RWPE1 (cell line): ENCODE results near the gene RHEB.

Experiments
- CTCF ChIA-PET: fragments of 350-600 bp; sonication (Branson Sonifier 250); formaldehyde crosslinking; extraction: SDS; loops from one replicate; lab custom pipeline; 2021; lab: Yijun Ruan, JAX
- POLR2A ChIA-PET: fragments of 400-600 bp; formaldehyde crosslinking; extraction: SDS; loops from one replicate; lab custom pipeline; 2020; ENCODE audit warnings: antibody characterized with exemption; ENCODE audit not compliant: low non-redundant PET; lab: Yijun Ruan, JAX
- DNase-seq: peaks from one replicate; pipeline ENCODE4 v3.0.0; 2012; ENCODE audit warnings: low spot score
- H3K27ac ChIP-seq: fragments of 450-650 bp; 2 replicates; pipeline ENCODE4 v1.5.1; 2017
- CTCF ChIP-seq: fragments of 450-650 bp; conservative IDR thresholded peaks from 2 replicates; pipeline ENCODE4 v1.5.1; 2017; ENCODE audit warnings: low read depth, mild to moderate bottlenecking

RHEB gene

GRCh38 chr7:151429560-151430331, 89.9 kb downstream of the RHEB start:
- no peak overlapping the region for H3K27ac ChIP-seq
- CTCF ChIA-PET: no interaction called here

GRCh38 chr7:151429237-151429559, 90.5 kb downstream of the RHEB start:
- no peak overlapping the region for H3K27ac ChIP-seq
- DNase-seq: no peak
- POLR2A ChIA-PET: no interaction called here
- CTCF ChIA-PET: no interaction called here
- no peak for TF ChIP-seq CTCF

More at GRCh38 chr7:151429560-151430331, 89.9 kb downstream of the RHEB start:
- POLR2A ChIA-PET: no interaction called here
- TF ChIP-seq CTCF: no peak
- DNase-seq: no peak

GRCh38 chr7:151428378-151429236, 91.1 kb downstream of the RHEB start:
- H3K27ac ChIP-seq: no peak overlapping the region
- ChIA-PET POLR2A (no interaction called here), CTCF (no interaction called here)
- DNase-seq: no peak
- TF ChIP-seq CTCF: no peak

- ChIA-PET POLR2A (no interaction called here), CTCF (no interaction called here)
- H3K27ac ChIP-seq: no peak overlapping the region
- DNase-seq: no peak
- TF ChIP-seq CTCF: no peak
These were observed 91.9 kb downstream of the RHEB start for GRCh38 chr7:151427705-151428377.

GRCh38 chr7:151426904-151427704, 92.6 kb downstream of the RHEB start:
- no peak for DNase-seq
- H3K27ac ChIP-seq: peak overlapping the region; percentile 49
- TF ChIP-seq CTCF: no peak
- POLR2A ChIA-PET: no interaction called here
- CTCF ChIA-PET: no interaction called here
